HUDEP-2 (cell line): ENCODE data around the gene ABHD2.
A peak's percentile ranks its signal among the peaks of the same experiment; 100 is the strongest.

Experiments
- DNase-seq, 76 experiments: peaks; one replicate each; lab custom pipeline; 2025; ENCODE audit not compliant: unreplicated experiment in 76 of 76; lab: John Stamatoyannopoulos, UW

The ABHD2 gene

GRCh38 chr15:89096664-89097063, 8.4 kb downstream of the ABHD2 start:
- no peak for DNase-seq

GRCh38 chr15:89097313-89097712, 9.1 kb downstream of the ABHD2 start:
- no peak for DNase-seq

GRCh38 chr15:89098281-89098680, 10.0 kb downstream of the ABHD2 start:
- DNase-seq, result no peak

- no peak for DNase-seq
Observed at GRCh38 chr15:89099968-89100367, 11.7 kb downstream of the ABHD2 start.

- DNase-seq, result peak in 1 of 76 experiments; percentile 13
Observed at GRCh38 chr15:89101302-89102193, 13.3 kb downstream of the ABHD2 start.

GRCh38 chr15:89103481-89104171, 15.4 kb downstream of the ABHD2 start:
- DNase-seq, result peak in 3 of 76 experiments; percentile 13 to 26 (median 24)

- DNase-seq, result no peak
Observed at GRCh38 chr15:89104172-89104564, 15.9 kb downstream of the ABHD2 start.

GRCh38 chr15:89105147-89105546, 16.9 kb downstream of the ABHD2 start:
- DNase-seq, result no peak

- DNase-seq, result no peak
Observed at GRCh38 chr15:89106200-89106599, 17.9 kb downstream of the ABHD2 start.

- no peak for DNase-seq
Observed at GRCh38 chr15:89107984-89108383, 19.7 kb downstream of the ABHD2 start.

- DNase-seq, result no peak
Observed at GRCh38 chr15:89108835-89109234, 20.6 kb downstream of the ABHD2 start.

- DNase-seq, result no peak
Observed at GRCh38 chr15:89109238-89109637, 21.0 kb downstream of the ABHD2 start.

- no peak for DNase-seq
Observed at GRCh38 chr15:89110060-89110459, 21.8 kb downstream of the ABHD2 start.

GRCh38 chr15:89111352-89111751, 23.1 kb downstream of the ABHD2 start:
- no peak for DNase-seq

GRCh38 chr15:89111961-89112340, 23.7 kb downstream of the ABHD2 start:
- DNase-seq, result no peak

GRCh38 chr15:89112341-89112971, 24.2 kb downstream of the ABHD2 start:
- DNase-seq, result peak in 12 of 76 experiments; percentile 4 to 27 (median 12)

- no peak for DNase-seq
Observed at GRCh38 chr15:89113296-89114024, 25.2 kb downstream of the ABHD2 start.

- no peak for DNase-seq
Observed at GRCh38 chr15:89114990-89115389, 26.7 kb downstream of the ABHD2 start.

GRCh38 chr15:89115547-89115946, 27.3 kb downstream of the ABHD2 start:
- DNase-seq, result no peak

- DNase-seq, result no peak
Observed at GRCh38 chr15:89116404-89116803, 28.1 kb downstream of the ABHD2 start.

GRCh38 chr15:89117790-89118189, 29.5 kb downstream of the ABHD2 start:
- no peak for DNase-seq
